ENCODE data around the gene OPRD1. TPM values are rescaled to one million over a fixed set of nuclear protein-coding genes. Genes with fewer than 3 reads are reported as not detected.

OPRD1 gene
- total and polyA plus RNA-seq, 8 donors = 0.18 to 0.42 (median 0.23) TPM; not detected in 2

GRCh38 chr1:28832966-28833365 is 21.0 kb downstream of the OPRD1 start:
- intact Hi-C loops (cut with DNase I) = no loop called here
- H3K4me3 ChIP-seq = no peak overlapping the region
- H3K27me3 ChIP-seq = no peaks in the 10 kb centered on the region
- no peak overlapping the region for H3K27ac ChIP-seq
- ATAC-seq (no peak), DNase-seq (no peak)
- H3K4me1 ChIP-seq = no peaks in the 10 kb centered on the region
- H3K9me3 ChIP-seq = no peaks in the 10 kb centered on the region
- TF ChIP-seq CTCF (IDR thresholded peaks at IDR 0.05) = no peak
- H3K36me3 ChIP-seq = no peaks in the 10 kb centered on the region

- DNase-seq (no peak), ATAC-seq (no peak)
- no peaks in the 10 kb centered on the region for H3K4me1 ChIP-seq
- no peaks in the 10 kb centered on the region for H3K36me3 ChIP-seq
- intact Hi-C loops (cut with DNase I) = no loop called here
- TF ChIP-seq CTCF (IDR thresholded peaks at IDR 0.05) = no peak
- no peak overlapping the region for H3K27ac ChIP-seq
- H3K27me3 ChIP-seq = no peaks in the 10 kb centered on the region
- H3K9me3 ChIP-seq = no peaks in the 10 kb centered on the region
- no peak overlapping the region for H3K4me3 ChIP-seq
Observed at GRCh38 chr1:28833381-28833780, 21.4 kb downstream of the OPRD1 start.

GRCh38 chr1:28835237-28835650 is 23.3 kb downstream of the OPRD1 start:
- Histone ChIP-seq H3K9me3 (no peaks in the 10 kb centered on the region), H3K27me3 (no peaks in the 10 kb centered on the region), H3K4me3 (no peak overlapping the region), H3K4me1 (no peaks in the 10 kb centered on the region), H3K27ac (no peak overlapping the region), H3K36me3 (no peaks in the 10 kb centered on the region)
- ATAC-seq (no peak), DNase-seq (no peak)
- no peak for TF ChIP-seq CTCF (IDR thresholded peaks at IDR 0.05)
- intact Hi-C loops (cut with DNase I) = no loop called here

- intact Hi-C loops (cut with DNase I) = no loop called here
- no peak for DNase-seq
- H3K27ac ChIP-seq = no peak overlapping the region
- ATAC-seq = no peak
- H3K27me3 ChIP-seq = peaks cover 0 to 3% of the 10 kb centered on the region in 2 donors
- H3K9me3 ChIP-seq = no peaks in the 10 kb centered on the region
- H3K4me1 ChIP-seq = no peaks in the 10 kb centered on the region
- no peak for TF ChIP-seq CTCF (IDR thresholded peaks at IDR 0.05)
- no peak overlapping the region for H3K4me3 ChIP-seq
- H3K36me3 ChIP-seq = no peaks in the 10 kb centered on the region
Observed at GRCh38 chr1:28836421-28836956, 24.5 kb downstream of the OPRD1 start.

GRCh38 chr1:28840928-28841544 is 29.1 kb downstream of the OPRD1 start:
- DNase-seq = no peak
- Histone ChIP-seq H3K4me1 (no peaks in the 10 kb centered on the region), H3K4me3 (no peak overlapping the region), H3K27me3 (peaks cover 0 to 3% of the 10 kb centered on the region in 2 donors), H3K36me3 (no peaks in the 10 kb centered on the region), H3K9me3 (no peaks in the 10 kb centered on the region), H3K27ac (no peak overlapping the region)
- ATAC-seq = no peak
- no peak for TF ChIP-seq CTCF (IDR thresholded peaks at IDR 0.05)
- intact Hi-C loops (cut with DNase I) = no loop called here

All from left lung (tissue), 10 donors.